Kasumi-1 (cell line): ENCODE measurements around the gene DEUP1.

Experiments used
- DNase-seq, 2 experiments: peaks; one replicate each; lab custom pipeline; 2025; lab: John Stamatoyannopoulos, UW

The DEUP1 gene

GRCh38 chr11:93480256-93480655 lies 149.7 kb downstream of the DEUP1 start:
- DNase-seq: no peak

- DNase-seq: no peak
Measured at GRCh38 chr11:93480756-93481155, 150.2 kb downstream of the DEUP1 start.

GRCh38 chr11:93481279-93481678 lies 150.7 kb downstream of the DEUP1 start:
- no peak for DNase-seq

GRCh38 chr11:93481696-93482095 lies 151.2 kb downstream of the DEUP1 start:
- DNase-seq: no peak

GRCh38 chr11:93482556-93482955 lies 152.0 kb downstream of the DEUP1 start:
- DNase-seq: no peak

GRCh38 chr11:93484716-93485115 lies 154.2 kb downstream of the DEUP1 start:
- no peak for DNase-seq

- no peak for DNase-seq
Measured at GRCh38 chr11:93485983-93486382, 155.4 kb downstream of the DEUP1 start.

GRCh38 chr11:93487032-93487483 lies 156.5 kb downstream of the DEUP1 start:
- no peak for DNase-seq
